ENCODE data around the gene KRTAP1-5. TPM values are rescaled to one million over a fixed set of nuclear protein-coding genes. Genes with fewer than 3 reads are reported as not detected.

Gene KRTAP1-5
- total and polyA plus RNA-seq, 2 experiments from 2014 or later: not detected

DNA sequence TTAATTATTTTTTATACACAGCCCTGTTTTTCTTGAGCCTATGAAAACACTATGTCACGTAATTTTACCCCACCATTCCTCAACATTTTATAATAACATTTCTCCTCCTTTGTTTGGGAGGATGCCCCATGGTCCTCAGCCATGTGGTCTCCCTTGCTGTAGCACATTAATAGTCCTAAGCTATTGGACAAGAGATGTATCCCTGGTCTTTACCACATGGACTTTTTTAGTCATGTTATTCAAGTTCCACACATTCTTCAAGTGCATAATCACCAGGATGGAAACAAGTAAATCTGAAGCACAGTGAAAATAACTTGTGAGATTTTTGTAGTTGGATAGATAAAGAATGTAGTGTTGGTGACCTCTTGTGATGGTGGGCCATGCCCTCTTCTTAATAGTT lies 35.0 kb upstream of the KRTAP1-5 start:
- no peaks in the 10 kb centered on the region for H3K79me2 ChIP-seq (replicated peaks; ENCODE audit: insufficient read depth)
- no peak overlapping the region for H3K27ac ChIP-seq (ENCODE audit: low read depth)
- Mint-ChIP-seq H3K36me3 (ENCODE audit: low read depth) (no peaks in the 10 kb centered on the region), H3K9me3 (0 out of 3 replicates have a peak, but pooled peaks cover 3% of the 10 kb centered on the region), H3K4me1 (peaks cover 4% of the 10 kb centered on the region), H3K4me3 (no peak overlapping the region), H3K27me3 (ENCODE audit: insufficient read depth, low read depth, poor library complexity) (no peaks in the 10 kb centered on the region), H3K27ac (no peak overlapping the region)
- H3K36me3 ChIP-seq (ENCODE audit: insufficient read depth): no peaks in the 10 kb centered on the region
- H3K9me2 ChIP-seq (ENCODE audit: insufficient read depth): no peaks in the 10 kb centered on the region; the same call in 1 of the 2 replicates
- TF ChIP-seq EZH2phosphoT487 (IDR thresholded peaks at IDR 0.05; ENCODE audit: unreplicated experiment) (no peak), JUNB (IDR thresholded peaks at IDR 0.05; ENCODE audit: unreplicated experiment) (no peak), CREB1 (CRISPR knock-in tag; IDR thresholded peaks at IDR 0.05; ENCODE audit: low read depth) (no peak), ZNF331 (CRISPR knock-in tag; IDR thresholded peaks at IDR 0.05; ENCODE audit: low read depth) (no peak), NANOG (IDR thresholded peaks at IDR 0.05; ENCODE audit: borderline replicate concordance) (no peak), EZH2 (IDR thresholded peaks at IDR 0.05; ENCODE audit: low read depth, unreplicated experiment) (no peak), POLR2AphosphoS5 (IDR thresholded peaks at IDR 0.05; ENCODE audit: low read depth) (no peak)
- TF ChIP-seq, protein P1, sequence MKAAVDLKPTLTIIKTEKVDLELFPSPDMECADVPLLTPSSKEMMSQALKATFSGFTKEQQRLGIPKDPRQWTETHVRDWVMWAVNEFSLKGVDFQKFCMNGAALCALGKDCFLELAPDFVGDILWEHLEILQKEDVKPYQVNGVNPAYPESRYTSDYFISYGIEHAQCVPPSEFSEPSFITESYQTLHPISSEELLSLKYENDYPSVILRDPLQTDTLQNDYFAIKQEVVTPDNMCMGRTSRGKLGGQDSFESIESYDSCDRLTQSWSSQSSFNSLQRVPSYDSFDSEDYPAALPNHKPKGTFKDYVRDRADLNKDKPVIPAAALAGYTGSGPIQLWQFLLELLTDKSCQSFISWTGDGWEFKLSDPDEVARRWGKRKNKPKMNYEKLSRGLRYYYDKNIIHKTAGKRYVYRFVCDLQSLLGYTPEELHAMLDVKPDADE (IDR thresholded peaks at IDR 0.05): no peak
- TF ChIP-seq, protein P2, sequence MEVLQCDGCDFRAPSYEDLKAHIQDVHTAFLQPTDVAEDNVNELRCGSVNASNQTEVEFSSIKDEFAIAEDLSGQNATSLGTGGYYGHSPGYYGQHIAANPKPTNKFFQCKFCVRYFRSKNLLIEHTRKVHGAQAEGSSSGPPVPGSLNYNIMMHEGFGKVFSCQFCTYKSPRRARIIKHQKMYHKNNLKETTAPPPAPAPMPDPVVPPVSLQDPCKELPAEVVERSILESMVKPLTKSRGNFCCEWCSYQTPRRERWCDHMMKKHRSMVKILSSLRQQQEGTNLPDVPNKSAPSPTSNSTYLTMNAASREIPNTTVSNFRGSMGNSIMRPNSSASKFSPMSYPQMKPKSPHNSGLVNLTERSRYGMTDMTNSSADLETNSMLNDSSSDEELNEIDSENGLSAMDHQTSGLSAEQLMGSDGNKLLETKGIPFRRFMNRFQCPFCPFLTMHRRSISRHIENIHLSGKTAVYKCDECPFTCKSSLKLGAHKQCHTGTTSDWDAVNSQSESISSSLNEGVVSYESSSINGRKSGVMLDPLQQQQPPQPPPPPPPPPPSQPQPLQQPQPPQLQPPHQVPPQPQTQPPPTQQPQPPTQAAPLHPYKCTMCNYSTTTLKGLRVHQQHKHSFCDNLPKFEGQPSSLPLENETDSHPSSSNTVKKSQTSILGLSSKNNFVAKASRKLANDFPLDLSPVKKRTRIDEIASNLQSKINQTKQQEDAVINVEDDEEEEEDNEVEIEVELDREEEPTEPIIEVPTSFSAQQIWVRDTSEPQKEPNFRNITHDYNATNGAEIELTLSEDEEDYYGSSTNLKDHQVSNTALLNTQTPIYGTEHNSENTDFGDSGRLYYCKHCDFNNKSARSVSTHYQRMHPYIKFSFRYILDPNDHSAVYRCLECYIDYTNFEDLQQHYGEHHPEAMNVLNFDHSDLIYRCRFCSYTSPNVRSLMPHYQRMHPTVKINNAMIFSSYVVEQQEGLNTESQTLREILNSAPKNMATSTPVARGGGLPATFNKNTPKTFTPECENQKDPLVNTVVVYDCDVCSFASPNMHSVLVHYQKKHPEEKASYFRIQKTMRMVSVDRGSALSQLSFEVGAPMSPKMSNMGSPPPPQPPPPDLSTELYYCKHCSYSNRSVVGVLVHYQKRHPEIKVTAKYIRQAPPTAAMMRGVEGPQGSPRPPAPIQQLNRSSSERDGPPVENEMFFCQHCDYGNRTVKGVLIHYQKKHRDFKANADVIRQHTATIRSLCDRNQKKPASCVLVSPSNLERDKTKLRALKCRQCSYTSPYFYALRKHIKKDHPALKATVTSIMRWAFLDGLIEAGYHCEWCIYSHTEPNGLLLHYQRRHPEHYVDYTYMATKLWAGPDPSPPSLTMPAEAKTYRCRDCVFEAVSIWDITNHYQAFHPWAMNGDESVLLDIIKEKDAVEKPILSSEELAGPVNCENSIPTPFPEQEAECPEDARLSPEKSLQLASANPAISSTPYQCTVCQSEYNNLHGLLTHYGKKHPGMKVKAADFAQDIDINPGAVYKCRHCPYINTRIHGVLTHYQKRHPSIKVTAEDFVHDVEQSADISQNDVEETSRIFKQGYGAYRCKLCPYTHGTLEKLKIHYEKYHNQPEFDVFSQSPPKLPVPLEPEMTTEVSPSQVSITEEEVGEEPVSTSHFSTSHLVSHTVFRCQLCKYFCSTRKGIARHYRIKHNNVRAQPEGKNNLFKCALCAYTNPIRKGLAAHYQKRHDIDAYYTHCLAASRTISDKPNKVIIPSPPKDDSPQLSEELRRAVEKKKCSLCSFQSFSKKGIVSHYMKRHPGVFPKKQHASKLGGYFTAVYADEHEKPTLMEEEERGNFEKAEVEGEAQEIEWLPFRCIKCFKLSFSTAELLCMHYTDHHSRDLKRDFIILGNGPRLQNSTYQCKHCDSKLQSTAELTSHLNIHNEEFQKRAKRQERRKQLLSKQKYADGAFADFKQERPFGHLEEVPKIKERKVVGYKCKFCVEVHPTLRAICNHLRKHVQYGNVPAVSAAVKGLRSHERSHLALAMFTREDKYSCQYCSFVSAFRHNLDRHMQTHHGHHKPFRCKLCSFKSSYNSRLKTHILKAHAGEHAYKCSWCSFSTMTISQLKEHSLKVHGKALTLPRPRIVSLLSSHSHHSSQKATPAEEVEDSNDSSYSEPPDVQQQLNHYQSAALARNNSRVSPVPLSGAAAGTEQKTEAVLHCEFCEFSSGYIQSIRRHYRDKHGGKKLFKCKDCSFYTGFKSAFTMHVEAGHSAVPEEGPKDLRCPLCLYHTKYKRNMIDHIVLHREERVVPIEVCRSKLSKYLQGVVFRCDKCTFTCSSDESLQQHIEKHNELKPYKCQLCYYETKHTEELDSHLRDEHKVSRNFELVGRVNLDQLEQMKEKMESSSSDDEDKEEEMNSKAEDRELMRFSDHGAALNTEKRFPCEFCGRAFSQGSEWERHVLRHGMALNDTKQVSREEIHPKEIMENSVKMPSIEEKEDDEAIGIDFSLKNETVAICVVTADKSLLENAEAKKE (CRISPR knock-in tag; IDR thresholded peaks at IDR 0.05): no peak
- H3K4me2 ChIP-seq: no peak overlapping the region
- H3K27me3 ChIP-seq (ENCODE audit: insufficient read depth): no peaks in the 10 kb centered on the region
- no peak overlapping the region for H3K4me3 ChIP-seq
- ATAC-seq: no peak
- H3K4me1 ChIP-seq (ENCODE audit: insufficient read depth): 0 out of 2 replicates have a peak, but pooled peaks cover 6% of the 10 kb centered on the region
- DNase-seq (ENCODE audit: low spot score): no peak
- no peak overlapping the region for H2AFZ ChIP-seq
- no peaks in the 10 kb centered on the region for H4K20me1 ChIP-seq (replicated peaks; ENCODE audit: insufficient read depth)
- no peaks in the 10 kb centered on the region for H3F3A ChIP-seq (replicated peaks; ENCODE audit: low read depth)

Measured in GM23338 (cell line).